DLD1 (cell line): Measurements from ENCODE around the gene PTPRM.

ENCODE experiments used
- in situ Hi-C: cut with HindIII; loops from 2 replicates; pipeline ENCODE4 v1.10.0; 2017; ENCODE audit warnings: low sequenced_read_pairs

Gene PTPRM

DNA sequence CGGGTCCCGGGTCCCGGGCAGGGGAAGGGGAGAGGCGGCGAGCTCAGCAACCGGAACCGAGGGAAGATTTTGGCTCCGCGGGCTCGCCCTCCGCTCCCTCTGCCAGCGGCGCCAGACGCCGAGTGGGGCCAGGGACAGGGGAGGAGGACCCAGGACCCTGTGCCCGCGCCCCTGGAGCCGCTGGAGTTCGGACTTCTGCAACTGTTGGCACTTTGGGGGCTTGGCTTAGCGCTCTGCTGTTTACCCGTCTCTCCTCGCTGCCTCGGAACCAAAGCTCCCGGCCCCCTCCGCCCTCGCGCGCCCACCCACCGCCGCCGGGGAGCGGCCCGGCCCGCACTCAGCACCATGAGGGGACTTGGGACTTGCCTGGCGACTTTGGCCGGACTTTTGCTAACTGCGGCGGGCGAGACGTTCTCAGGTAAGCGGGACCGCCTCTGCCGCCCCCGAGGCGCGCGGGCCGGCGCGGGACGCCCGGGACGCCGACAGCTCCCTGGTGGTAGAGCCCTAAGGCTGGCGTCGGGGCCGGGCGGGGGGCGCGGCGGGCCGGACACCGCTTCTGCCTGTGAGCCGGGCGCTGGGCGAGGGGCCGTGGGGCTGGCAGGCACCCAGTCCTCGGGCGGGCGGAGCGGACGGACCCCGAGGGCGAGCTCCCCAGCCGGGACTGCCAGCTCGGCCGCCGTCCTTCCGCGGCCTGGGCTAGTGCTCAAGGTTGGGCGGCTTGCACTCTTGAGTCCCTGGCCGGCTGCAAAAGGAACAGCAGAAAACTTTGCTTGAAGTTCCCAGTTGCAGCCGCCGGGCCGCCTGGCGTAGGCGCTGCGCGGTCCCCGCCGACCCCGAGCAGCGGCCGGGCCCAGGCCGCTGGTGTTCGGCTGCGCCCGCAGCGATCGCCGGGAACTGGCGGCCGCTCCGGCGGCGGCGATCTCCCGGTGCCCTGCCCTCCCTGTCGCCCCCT, 634 bp downstream of the PTPRM start:
- in situ Hi-C loops = no loop called here

GRCh38 chr18:7568426-7568825, 1.3 kb downstream of the PTPRM start:
- in situ Hi-C loops = no loop called here

DNA sequence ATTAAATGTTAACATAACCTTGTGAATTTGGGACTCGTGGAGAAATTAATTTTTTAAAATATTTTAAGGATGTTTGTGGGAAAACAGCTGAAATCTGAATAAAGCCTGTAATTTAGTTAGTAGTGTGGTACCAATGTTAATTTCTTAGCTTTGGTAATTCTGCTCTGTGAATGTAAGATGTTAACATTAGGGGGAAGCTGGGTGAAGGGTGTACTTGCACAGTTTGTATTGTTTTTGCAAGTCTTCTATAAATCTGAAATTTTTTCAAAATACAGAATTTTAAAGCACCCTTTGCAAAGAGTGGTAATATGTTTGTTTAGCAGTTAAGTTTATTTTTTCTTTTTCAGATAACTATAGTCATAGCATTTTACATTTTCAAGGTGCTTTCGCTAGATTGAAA, 4.5 kb downstream of the PTPRM start:
- in situ Hi-C loops = no loop called here

GRCh38 chr18:7572822-7573221, 5.7 kb downstream of the PTPRM start:
- in situ Hi-C loops = no loop called here

DNA sequence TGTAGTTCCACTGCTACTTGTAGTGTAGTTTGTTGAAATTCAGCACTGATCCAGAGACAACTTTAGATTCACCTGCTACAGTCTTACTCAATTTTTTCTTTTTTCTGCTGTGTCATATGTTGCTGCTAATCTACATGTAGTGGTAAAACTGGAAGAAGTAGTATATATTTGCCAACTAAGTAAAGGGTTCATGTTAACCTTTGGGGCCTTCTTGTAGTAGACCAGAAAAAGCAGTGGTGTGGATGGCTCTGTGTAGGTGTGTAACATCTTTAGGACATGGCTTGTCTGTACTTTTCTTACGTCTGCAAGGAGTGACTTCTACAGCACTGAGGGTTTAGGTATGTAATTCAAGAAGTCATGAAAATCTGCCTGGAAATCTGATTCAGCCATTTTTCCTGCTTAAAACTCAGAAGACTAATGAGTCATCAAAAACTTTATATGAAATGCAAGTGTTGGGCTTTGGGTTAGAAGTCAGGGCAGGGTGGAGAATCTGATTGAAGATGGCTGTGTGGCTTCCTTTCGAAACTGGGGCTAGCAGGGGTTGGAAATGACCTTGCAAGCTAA, 8.4 kb downstream of the PTPRM start:
- in situ Hi-C loops = no loop called here

DNA sequence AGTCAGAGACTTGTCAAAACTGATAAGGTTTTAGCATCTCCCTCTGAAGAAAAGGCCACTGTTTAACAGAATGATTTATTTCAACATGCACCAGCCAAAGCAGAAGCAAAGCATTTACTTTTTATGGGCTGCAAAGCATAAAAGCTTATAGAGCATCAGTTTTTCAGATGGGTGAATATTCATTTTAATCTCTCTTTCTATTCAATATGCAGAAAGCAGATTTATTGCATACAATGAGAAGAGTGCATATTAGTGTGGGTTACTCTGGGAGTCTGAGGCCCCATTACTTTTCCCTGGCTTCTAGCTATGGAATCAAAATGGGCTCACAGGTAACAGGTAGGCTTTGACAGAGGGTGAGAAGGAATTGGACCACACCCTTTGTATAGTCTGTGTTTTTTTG, 9.0 kb downstream of the PTPRM start:
- in situ Hi-C loops = no loop called here

GRCh38 chr18:7576685-7577084, 9.6 kb downstream of the PTPRM start:
- in situ Hi-C loops = no loop called here

DNA sequence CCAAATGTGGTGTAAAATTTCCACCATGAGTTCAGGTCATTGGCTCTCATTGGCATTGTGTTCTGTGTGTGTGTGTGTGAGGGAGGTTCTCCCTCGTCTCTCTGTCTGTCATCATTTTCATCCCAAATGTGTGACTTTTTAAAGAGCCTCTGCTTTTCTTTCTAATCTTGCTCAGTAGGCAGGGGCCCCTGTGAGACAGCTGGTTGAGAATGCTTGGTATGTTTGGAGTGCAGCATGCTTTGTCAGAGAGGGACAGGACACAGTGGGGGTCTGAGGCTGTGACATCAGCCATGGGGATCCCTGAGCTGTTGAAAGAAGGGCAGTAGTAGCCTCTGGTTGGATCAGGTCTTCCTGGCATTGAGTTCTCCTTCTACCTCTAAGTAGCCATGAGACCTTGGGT, 10.6 kb downstream of the PTPRM start:
- in situ Hi-C loops = no loop called here

- in situ Hi-C loops = no loop called here
These were observed 12.2 kb downstream of the PTPRM start for GRCh38 chr18:7579176-7579917.

DNA sequence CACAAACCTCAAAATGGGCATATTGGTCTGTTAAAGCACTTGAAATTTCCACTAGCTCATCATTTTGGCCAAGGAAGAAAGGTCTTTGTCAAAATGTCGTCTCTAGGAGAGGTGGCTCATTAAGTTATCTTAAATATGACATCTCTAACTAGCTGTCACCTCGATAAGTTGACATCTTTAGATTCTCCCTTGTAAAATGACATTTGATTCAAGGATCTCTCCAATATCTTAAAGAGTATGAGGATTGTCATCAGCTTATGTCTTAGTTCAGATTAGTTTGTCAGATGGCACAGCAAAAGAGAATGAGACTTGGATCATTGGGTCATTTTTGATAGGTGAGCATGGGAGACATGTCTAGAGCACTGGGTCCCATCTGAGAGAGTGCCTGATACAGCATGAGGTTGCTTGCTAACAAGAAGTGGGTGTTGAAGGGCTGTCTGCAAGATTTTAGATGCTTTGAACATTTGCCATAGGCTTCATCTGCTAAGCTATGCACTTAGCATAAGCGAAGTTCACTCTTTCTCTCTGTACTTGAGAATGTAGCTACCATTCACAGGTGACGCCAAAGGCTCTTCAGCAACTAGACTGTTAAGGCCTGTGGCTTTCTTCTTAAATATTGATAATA, 12.9 kb downstream of the PTPRM start:
- in situ Hi-C loops = no loop called here

- in situ Hi-C loops = no loop called here
These were observed 17.6 kb downstream of the PTPRM start for GRCh38 chr18:7584646-7585275.

DNA sequence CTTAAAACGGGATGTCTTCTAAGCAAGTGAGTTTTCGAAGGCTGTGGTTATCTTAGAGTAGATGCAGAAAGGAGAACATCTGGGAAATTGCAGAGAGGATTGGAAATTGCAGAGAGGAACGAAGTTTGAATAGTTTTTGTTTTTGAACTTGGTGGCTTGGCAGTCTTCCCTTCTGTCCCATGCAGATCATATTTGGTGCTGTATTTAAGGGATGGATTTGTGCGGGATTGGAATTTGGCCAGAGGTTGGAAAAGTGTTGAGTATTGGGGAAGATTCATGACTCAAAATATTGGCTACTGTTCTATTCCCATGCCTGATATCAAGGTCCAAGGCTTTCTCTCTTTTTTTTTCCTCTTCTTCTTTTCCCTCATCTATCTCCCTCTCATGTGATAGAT, 18.2 kb downstream of the PTPRM start:
- in situ Hi-C loops = no loop called here

- in situ Hi-C loops = no loop called here
These were observed 19.3 kb downstream of the PTPRM start for GRCh38 chr18:7586379-7586778.

- in situ Hi-C loops = no loop called here
These were observed 23.9 kb downstream of the PTPRM start for GRCh38 chr18:7590826-7591560.

DNA sequence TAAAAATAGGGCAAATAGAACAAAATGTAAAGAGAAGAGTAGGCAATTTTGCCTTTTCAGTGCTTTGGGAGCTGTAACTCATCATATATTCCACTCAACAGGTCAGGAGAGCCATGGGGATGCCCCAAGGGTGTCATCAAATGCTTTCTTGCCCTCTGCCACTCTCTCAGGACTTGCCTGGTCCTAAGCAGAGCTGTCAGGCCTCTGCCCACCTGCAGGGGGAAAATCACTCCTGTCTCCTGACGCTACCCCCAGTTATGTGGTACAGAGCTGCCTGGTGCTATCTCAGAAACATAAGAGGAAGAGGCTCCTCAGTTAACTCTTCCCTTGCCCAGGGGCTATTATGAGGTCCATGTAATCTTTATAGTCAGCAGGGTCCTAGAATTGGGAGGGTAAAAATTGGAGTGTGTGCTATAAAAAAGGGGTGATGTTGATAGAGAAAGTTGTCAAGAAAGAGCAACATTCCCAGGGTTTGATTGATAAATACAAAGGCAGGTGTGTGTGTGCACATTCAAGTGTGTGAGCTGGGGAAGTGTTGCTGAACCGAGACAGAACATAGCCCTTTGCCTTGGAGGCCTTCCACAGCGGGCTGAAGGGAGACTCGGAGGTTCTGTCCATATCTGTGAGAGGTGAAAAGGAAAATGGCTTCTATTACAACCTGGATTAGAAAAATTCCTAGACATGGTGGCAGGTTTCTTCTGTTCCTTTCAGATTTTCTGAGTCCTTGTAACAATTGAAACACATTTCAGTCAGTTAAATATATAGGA, 25.4 kb downstream of the PTPRM start:
- in situ Hi-C loops = no loop called here

GRCh38 chr18:7593218-7593819, 26.2 kb downstream of the PTPRM start:
- in situ Hi-C loops = no loop called here

DNA sequence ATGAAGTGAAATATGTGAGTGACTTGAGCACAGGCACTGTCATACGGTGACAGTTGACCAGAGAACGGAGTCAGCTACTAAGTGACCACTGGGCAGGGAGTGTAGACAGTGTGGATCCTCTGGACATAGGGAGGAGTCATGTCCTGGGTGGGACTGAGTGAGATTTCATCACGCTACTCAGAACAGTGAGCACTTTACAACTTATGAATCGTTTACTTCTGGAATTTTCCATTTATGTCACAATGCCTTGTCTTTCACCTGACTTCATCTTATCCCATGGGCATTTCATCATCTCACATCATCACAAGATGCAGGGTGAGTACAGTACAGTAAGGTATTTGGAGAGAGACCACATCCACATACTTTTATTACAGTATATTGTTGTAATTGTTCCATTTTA, 29.0 kb downstream of the PTPRM start:
- in situ Hi-C loops = no loop called here

DNA sequence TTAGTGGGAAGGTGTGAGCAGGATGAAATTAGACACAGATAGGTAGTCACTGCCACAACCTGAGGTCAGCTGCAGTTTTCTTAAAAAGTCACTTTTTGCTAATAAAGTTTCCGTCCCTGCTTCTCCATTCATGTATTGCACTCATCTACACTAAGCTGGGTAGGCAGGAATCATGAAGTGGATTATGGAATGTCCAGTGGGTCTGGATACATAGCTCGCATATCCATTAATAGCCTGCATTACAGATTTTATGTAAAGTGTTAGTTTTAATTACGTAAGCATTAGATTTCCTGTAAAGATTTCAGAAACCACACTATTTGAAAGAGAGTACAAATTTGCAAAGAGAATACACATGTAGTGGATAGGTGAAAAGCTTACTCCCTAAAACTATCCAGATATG, 30.4 kb downstream of the PTPRM start:
- in situ Hi-C loops = no loop called here
